ENCODE measurements around the gene GBP7. TPM values are rescaled to one million over a fixed set of nuclear protein-coding genes. Genes with fewer than 3 reads are reported as not detected.

GBP7 gene
- total RNA-seq, 1 donor from 2014 or later, result not detected

DNA sequence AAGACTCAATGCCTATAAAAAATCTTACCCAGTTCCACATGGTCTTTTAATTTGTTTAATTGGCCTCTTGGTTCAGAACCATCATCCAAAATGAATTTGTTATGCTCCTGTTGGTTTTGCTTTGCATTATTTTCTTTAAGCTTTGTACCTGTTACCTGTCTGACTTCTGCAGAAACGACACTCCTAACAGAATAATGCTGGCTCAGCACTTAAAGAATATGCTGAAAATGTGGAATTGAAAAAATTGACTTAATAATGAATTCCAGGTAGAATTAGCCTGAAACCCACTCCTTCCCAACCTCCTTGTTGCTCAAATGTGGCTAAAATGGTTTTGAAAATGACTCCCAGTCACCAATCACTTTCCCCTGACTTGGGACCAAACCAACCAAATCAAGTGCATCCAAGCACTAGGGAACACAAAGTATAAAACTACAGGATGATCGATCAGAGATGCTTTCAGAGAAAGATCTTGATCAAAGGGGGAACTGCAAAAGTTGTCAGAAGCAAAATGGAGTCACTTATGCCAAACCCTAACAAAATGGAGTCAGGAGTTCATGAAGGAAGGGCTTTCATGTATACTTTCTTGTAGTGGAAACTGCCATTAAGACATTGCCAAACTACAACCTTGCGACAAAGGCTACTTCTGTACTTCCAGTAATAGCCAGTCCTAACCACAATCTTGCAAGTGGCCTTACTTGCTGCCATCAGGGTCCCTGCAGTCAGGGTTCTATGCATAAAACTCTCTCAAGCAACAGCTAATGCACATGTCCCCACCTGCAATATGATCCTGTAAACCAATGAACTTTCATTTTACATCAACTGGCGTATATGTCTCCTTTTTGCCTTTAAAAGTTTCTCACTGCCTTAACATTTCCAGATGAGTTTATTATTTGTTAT is 5.4 kb downstream of the GBP7 start:
- no peaks in the 10 kb centered on the region for H3K4me1 Mint-ChIP-seq (ENCODE audit: low read depth)
- no peak overlapping the region for H3K4me3 Mint-ChIP-seq (ENCODE audit: low read depth)
- H3K36me3 Mint-ChIP-seq (ENCODE audit: insufficient read depth), result no peaks in the 10 kb centered on the region
- H3K27me3 Mint-ChIP-seq, result no peaks in the 10 kb centered on the region
- TF ChIP-seq, protein P1, sequence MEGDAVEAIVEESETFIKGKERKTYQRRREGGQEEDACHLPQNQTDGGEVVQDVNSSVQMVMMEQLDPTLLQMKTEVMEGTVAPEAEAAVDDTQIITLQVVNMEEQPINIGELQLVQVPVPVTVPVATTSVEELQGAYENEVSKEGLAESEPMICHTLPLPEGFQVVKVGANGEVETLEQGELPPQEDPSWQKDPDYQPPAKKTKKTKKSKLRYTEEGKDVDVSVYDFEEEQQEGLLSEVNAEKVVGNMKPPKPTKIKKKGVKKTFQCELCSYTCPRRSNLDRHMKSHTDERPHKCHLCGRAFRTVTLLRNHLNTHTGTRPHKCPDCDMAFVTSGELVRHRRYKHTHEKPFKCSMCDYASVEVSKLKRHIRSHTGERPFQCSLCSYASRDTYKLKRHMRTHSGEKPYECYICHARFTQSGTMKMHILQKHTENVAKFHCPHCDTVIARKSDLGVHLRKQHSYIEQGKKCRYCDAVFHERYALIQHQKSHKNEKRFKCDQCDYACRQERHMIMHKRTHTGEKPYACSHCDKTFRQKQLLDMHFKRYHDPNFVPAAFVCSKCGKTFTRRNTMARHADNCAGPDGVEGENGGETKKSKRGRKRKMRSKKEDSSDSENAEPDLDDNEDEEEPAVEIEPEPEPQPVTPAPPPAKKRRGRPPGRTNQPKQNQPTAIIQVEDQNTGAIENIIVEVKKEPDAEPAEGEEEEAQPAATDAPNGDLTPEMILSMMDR (IDR thresholded peaks at IDR 0.05; ENCODE audit: unreplicated experiment), result no peak
- no peaks in the 10 kb centered on the region for H3K9me3 Mint-ChIP-seq (ENCODE audit: low read depth)
- H3K27ac Mint-ChIP-seq, result no peak overlapping the region
- no peak for DNase-seq (ENCODE audit: low spot score, unreplicated experiment)

DNA sequence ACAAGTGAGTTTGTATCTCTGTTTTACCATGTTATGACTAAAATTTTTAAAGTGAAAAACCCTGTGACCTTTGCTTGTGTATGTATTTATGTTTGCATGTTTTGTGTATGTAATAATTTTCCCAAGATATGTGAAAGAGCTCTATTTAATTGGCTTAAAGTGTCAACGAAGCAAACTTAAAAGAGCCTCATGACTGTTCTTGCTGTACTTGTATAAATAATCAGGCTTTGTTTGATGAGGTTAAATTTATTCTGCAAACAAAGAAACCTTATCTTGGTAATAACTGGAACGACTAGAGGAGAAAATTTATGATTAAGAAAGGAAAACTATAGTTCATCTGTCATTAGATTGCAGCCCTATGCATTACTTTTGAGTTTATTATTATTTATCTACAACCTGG is 6.6 kb downstream of the GBP7 start:
- H3K4me3 Mint-ChIP-seq (ENCODE audit: low read depth), result no peak overlapping the region
- H3K27me3 Mint-ChIP-seq, result no peaks in the 10 kb centered on the region
- no peak overlapping the region for H3K27ac Mint-ChIP-seq
- H3K4me1 Mint-ChIP-seq (ENCODE audit: low read depth), result no peaks in the 10 kb centered on the region
- TF ChIP-seq, protein P1 (IDR thresholded peaks at IDR 0.05; ENCODE audit: unreplicated experiment), result no peak
- no peak for DNase-seq (ENCODE audit: low spot score, unreplicated experiment)
- H3K9me3 Mint-ChIP-seq (ENCODE audit: low read depth), result no peaks in the 10 kb centered on the region
- H3K36me3 Mint-ChIP-seq (ENCODE audit: insufficient read depth), result no peaks in the 10 kb centered on the region

DNA sequence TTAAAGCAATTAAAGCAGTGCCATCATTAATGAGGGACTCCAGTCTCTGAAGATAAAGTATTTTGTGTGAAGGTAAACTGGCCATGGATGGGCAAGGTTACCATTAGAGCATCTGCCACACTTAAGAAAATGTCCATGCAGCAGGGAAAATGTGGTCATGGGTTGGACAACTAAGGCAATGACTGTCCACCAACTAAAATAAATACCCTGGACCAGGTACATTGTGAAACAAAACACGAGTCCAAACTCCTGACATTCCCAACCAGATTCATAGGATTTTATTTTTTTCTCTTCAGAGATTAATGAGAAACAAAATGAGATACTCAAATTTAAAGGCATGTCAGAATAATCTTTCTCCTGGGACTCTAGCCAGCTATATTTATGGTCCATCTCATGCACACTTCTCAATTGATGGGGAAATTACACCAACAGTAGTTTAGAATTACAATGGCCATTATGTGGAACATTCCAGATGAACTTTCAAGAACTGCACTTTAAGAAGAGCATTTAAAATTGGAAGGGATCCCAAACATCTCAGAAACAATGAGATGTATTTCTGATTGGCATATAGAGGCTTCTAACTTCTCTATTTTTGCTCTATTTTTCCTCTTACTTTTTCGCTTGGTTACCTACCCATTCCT is 8.1 kb downstream of the GBP7 start:
- no peak for DNase-seq (ENCODE audit: low spot score, unreplicated experiment)
- Mint-ChIP-seq H3K4me3 (ENCODE audit: low read depth) (no peak overlapping the region), H3K27me3 (no peaks in the 10 kb centered on the region), H3K27ac (no peak overlapping the region), H3K4me1 (ENCODE audit: low read depth) (no peaks in the 10 kb centered on the region), H3K36me3 (ENCODE audit: insufficient read depth) (no peaks in the 10 kb centered on the region), H3K9me3 (ENCODE audit: low read depth) (no peaks in the 10 kb centered on the region)
- TF ChIP-seq, protein P1 (IDR thresholded peaks at IDR 0.05; ENCODE audit: unreplicated experiment), result no peak

DNA sequence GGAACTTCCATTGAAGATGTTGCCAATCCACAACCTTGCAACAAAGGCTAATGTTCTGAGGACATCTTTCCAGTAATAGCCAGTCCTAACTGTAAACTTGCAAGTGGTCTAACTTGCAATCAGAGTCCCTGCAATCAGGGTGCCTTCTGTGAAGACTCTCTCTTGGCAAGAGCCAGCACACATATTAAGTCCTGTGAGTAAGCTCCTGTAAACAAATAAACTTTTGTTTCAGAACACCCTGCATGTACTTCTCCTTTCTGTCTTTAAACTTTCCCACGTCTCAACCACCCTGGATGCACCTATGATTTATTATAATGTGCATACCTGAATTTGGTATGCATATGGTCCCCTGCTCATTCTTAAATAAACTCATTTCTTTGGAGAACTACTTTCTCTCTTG is 9.1 kb downstream of the GBP7 start:
- no peak overlapping the region for H3K4me3 Mint-ChIP-seq (ENCODE audit: low read depth)
- TF ChIP-seq, protein P1 (IDR thresholded peaks at IDR 0.05; ENCODE audit: unreplicated experiment), result no peak
- no peak for DNase-seq (ENCODE audit: low spot score, unreplicated experiment)
- no peaks in the 10 kb centered on the region for H3K9me3 Mint-ChIP-seq (ENCODE audit: low read depth)
- no peaks in the 10 kb centered on the region for H3K36me3 Mint-ChIP-seq (ENCODE audit: insufficient read depth)
- no peaks in the 10 kb centered on the region for H3K4me1 Mint-ChIP-seq (ENCODE audit: low read depth)
- H3K27ac Mint-ChIP-seq, result no peak overlapping the region
- H3K27me3 Mint-ChIP-seq, result no peaks in the 10 kb centered on the region

DNA sequence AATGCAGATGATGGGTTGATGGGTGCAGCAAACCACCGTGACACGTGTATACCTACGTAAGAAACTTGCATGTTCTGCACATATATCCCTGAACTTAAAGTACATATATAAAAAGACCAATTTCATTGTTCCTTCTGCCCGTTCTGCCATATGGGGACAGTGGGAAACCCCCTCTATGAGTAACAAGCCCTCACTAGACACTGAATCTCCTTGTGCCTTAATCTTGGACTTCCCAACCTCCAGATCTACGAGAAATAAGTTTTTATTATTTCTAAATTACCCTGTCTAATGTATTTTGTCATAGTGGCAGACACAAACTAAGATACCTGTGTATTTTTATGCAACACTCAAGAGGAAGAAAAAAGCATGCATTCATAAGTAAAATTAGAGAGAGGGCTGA is 10.0 kb downstream of the GBP7 start:
- Mint-ChIP-seq H3K4me3 (ENCODE audit: low read depth) (no peak overlapping the region), H3K4me1 (ENCODE audit: low read depth) (no peaks in the 10 kb centered on the region), H3K27ac (no peak overlapping the region), H3K36me3 (ENCODE audit: insufficient read depth) (no peaks in the 10 kb centered on the region), H3K27me3 (no peaks in the 10 kb centered on the region), H3K9me3 (ENCODE audit: low read depth) (no peaks in the 10 kb centered on the region)
- TF ChIP-seq, protein P1 (IDR thresholded peaks at IDR 0.05; ENCODE audit: unreplicated experiment), result no peak
- DNase-seq (ENCODE audit: low spot score, unreplicated experiment), result no peak

Measured in progenitor cell of endocrine pancreas (in vitro differentiated cells).